Hepatocyte (in vitro differentiated cells): Measurements from ENCODE around the gene LIPC. TPM values are rescaled to one million over a fixed set of nuclear protein-coding genes. Genes with fewer than 3 reads are reported as not detected.

ENCODE experiments used
- DNase-seq: peaks from one replicate; pipeline ENCODE4 v3.0.0-alpha.2; 2016; ENCODE audit warnings: low spot score
- H2AFZ ChIP-seq: fragments of 200-600 bp; sonication (generic); 2 replicates; pipeline ENCODE4 v1.6.0; 2016; ENCODE audit warnings: antibody characterized with exemption, mild to moderate bottlenecking
- H3K27ac ChIP-seq: fragments of 200-600 bp; sonication (generic); 2 replicates; pipeline ENCODE4 v1.5.1; 2016; ENCODE audit warnings: mild to moderate bottlenecking
- H3K27me3 ChIP-seq: fragments of 200-600 bp; sonication (generic); 2 replicates; pipeline ENCODE4 v1.6.1; 2016
- H3K36me3 ChIP-seq: fragments of 200-600 bp; sonication (generic); replicated peaks from 2 replicates; pipeline ENCODE4 v1.5.1; 2016; ENCODE audit warnings: low read depth; ENCODE audit not compliant: insufficient read depth
- H3K4me1 ChIP-seq: fragments of 200-600 bp; sonication (generic); 2 replicates; pipeline ENCODE4 v1.5.1; 2016; ENCODE audit warnings: mild to moderate bottlenecking, moderate library complexity; ENCODE audit not compliant: insufficient read depth
- H3K4me2 ChIP-seq: fragments of 200-600 bp; sonication (generic); 2 replicates; pipeline ENCODE4 v1.6.0; 2016
- H3K4me3 ChIP-seq: fragments of 200-600 bp; sonication (generic); 2 replicates; pipeline ENCODE4 v1.5.1; 2016; ENCODE audit warnings: mild to moderate bottlenecking
- H3K79me2 ChIP-seq: fragments of 200-600 bp; sonication (generic); 2 replicates; pipeline ENCODE4 v1.6.0; 2017; ENCODE audit warnings: mild to moderate bottlenecking
- H3K9me2 ChIP-seq: fragments of 200-600 bp; sonication (generic); replicated peaks from 2 replicates; pipeline ENCODE4 v1.6.0; 2017; ENCODE audit warnings: mild to moderate bottlenecking; ENCODE audit not compliant: insufficient read depth
- H3K9me3 ChIP-seq: fragments of 200-600 bp; sonication (generic); 2 replicates; pipeline ENCODE4 v1.5.1; 2016; ENCODE audit warnings: low read depth, mild to moderate bottlenecking
- H4K20me1 ChIP-seq: fragments of 200-600 bp; sonication (generic); 2 replicates; pipeline ENCODE4 v1.6.0; 2016; ENCODE audit warnings: mild to moderate bottlenecking; ENCODE audit not compliant: insufficient read depth, poor library complexity, severe bottlenecking
- CTCF ChIP-seq: fragments of 200-600 bp; sonication (generic); IDR thresholded peaks from 2 replicates; pipeline ENCODE4 v1.5.1; 2016; ENCODE audit warnings: antibody characterized with exemption, mild to moderate bottlenecking; ENCODE audit not compliant: poor library complexity
- EZH2 ChIP-seq: fragments of 200-600 bp; sonication (generic); IDR thresholded peaks from 2 replicates; pipeline ENCODE4 v1.6.1; 2016; ENCODE audit warnings: antibody characterized with exemption, mild to moderate bottlenecking, borderline replicate concordance
- EZH2phosphoT487 ChIP-seq: fragments of 200-600 bp; sonication (generic); IDR thresholded peaks from one replicate; pipeline ENCODE4 v1.6.1; 2018; ENCODE audit warnings: antibody characterized with exemption, mild to moderate bottlenecking, low read depth, moderate library complexity; ENCODE audit not compliant: unreplicated experiment, severe bottlenecking
- WGBS: methylation state at CpG from one replicate; pipeline ENCODE4 v1.1.6; 2016; ENCODE audit warnings: low lambda C conversion rate; ENCODE audit errors: missing lambda C conversion rate; 5-methylcytosine and 5-hydroxymethylcytosine counted together
- polyA plus RNA-seq: library from polyadenylated mRNA; unstranded; fragments of >200 nt; fragmentation: Nextera tagmentation; extraction: Ambion mirVana; gene quantifications from 2 replicates; pipeline ENCODE4 v1.2.1, GENCODE V29; 2016
- total RNA-seq: library from RNA; depleted of rRNA; stranded (reverse); fragments of >200 nt; gene quantifications from 2 replicates; pipeline ENCODE4 v1.2.3, GENCODE V29; 2014

The LIPC gene
- total and polyA plus RNA-seq, 2 experiments from 2014 or later, result 37.0 to 64.8 TPM

GRCh38 chr15:58463815-58464650 is 32.2 kb downstream of the LIPC start:
- no peak overlapping the region for H3K4me2 ChIP-seq
- DNase-seq, result no peak
- 89% methylated on average over 6 of the region's 6 CpGs for WGBS

GRCh38 chr15:58465070-58465469 is 33.3 kb downstream of the LIPC start:
- Histone ChIP-seq H3K4me2 (no peak overlapping the region), H2AFZ (no peak overlapping the region), H4K20me1 (no peaks in the 10 kb centered on the region), H3K9me3 (no peaks in the 10 kb centered on the region), H3K36me3 (no peaks in the 10 kb centered on the region), H3K4me3 (no peak overlapping the region), H3K79me2 (no peaks in the 10 kb centered on the region), H3K27me3 (no peaks in the 10 kb centered on the region), H3K9me2 (no peaks in the 10 kb centered on the region), H3K27ac (no peak overlapping the region), H3K4me1 (peaks cover 18% of the 10 kb centered on the region)
- no peak for DNase-seq
- TF ChIP-seq EZH2 (no peak), EZH2phosphoT487 (no peak), CTCF (no peak)

More at GRCh38 chr15:58463815-58464650, 32.2 kb downstream of the LIPC start:
- Histone ChIP-seq H3K4me1 (peaks cover 15% of the 10 kb centered on the region), H3K4me3 (no peak overlapping the region), H3K79me2 (no peaks in the 10 kb centered on the region), H3K27ac (no peak overlapping the region), H2AFZ (no peak overlapping the region), H3K36me3 (no peaks in the 10 kb centered on the region), H3K9me2 (no peaks in the 10 kb centered on the region), H3K27me3 (no peaks in the 10 kb centered on the region), H3K9me3 (no peaks in the 10 kb centered on the region), H4K20me1 (no peaks in the 10 kb centered on the region)
- no peak for TF ChIP-seq CTCF

- no peak overlapping the region for H3K4me2 ChIP-seq
- no peak overlapping the region for H3K27ac ChIP-seq
- no peaks in the 10 kb centered on the region for H3K27me3 ChIP-seq
- 86% methylated on average over 7 of the region's 7 CpGs for WGBS
- no peak for TF ChIP-seq EZH2
- no peak for TF ChIP-seq CTCF
- TF ChIP-seq EZH2phosphoT487, result no peak
- H3K9me2 ChIP-seq, result no peaks in the 10 kb centered on the region
- no peaks in the 10 kb centered on the region for H4K20me1 ChIP-seq
- H3K4me1 ChIP-seq, result peaks cover 13% of the 10 kb centered on the region
- H3K4me3 ChIP-seq, result no peak overlapping the region
- no peak overlapping the region for H2AFZ ChIP-seq
- no peaks in the 10 kb centered on the region for H3K9me3 ChIP-seq
- no peak for DNase-seq
- no peaks in the 10 kb centered on the region for H3K36me3 ChIP-seq
- H3K79me2 ChIP-seq, result no peaks in the 10 kb centered on the region
Observed at GRCh38 chr15:58465866-58466517, 34.2 kb downstream of the LIPC start.
